Esophagus (tissue), 2 donors: Measurements from ENCODE around the gene MT3. TPM values are rescaled to one million over a fixed set of nuclear protein-coding genes. Genes with fewer than 3 reads are reported as not detected.
"Not testable (repeated sequence)": the region's sequence is repeated elsewhere in the genome, so short reads cannot be mapped to it uniquely, and the experiment has no call there.

ENCODE experiments used
- H3K27ac ChIP-seq, 2 donors: one replicate each; pipeline ENCODE4 v1.5.1; 2013; ENCODE audit warnings: low read depth in 2 of 2, mild to moderate bottlenecking in 2 of 2, inconsistent platforms in 1 of 2, low read length in 1 of 2, moderate library complexity in 1 of 2
- H3K27me3 ChIP-seq, 2 donors: one replicate each; pipeline ENCODE4 v1.6.1; 2013; ENCODE audit warnings: low read length in 2 of 2, control low read depth in 1 of 2, mild to moderate bottlenecking in 1 of 2; ENCODE audit not compliant: insufficient read depth in 2 of 2, control insufficient read depth in 1 of 2
- H3K36me3 ChIP-seq, 2 donors: one replicate each; pipeline ENCODE4 v1.6.1; 2013; ENCODE audit warnings: low read length in 1 of 2; ENCODE audit not compliant: control insufficient read depth in 2 of 2, insufficient read depth in 2 of 2
- H3K4me1 ChIP-seq, 2 donors: one replicate each; pipeline ENCODE4 v1.6.1; 2013; ENCODE audit warnings: low read length in 1 of 2; ENCODE audit not compliant: control insufficient read depth in 2 of 2, insufficient read depth in 2 of 2
- H3K4me3 ChIP-seq, 2 donors: one replicate each; pipeline ENCODE4 v1.5.1; 2013; ENCODE audit warnings: low read length in 2 of 2, mild to moderate bottlenecking in 2 of 2, low read depth in 1 of 2, moderate library complexity in 1 of 2
- H3K9me3 ChIP-seq, 2 donors: one replicate each; pipeline ENCODE4 v1.6.1; 2013; ENCODE audit warnings: mild to moderate bottlenecking in 2 of 2, low read depth in 1 of 2, low read length in 1 of 2, moderate library complexity in 1 of 2; ENCODE audit not compliant: control insufficient read depth in 2 of 2, insufficient read depth in 1 of 2
- WGBS, 2 donors: extraction: QIAGEN DNeasy Blood & Tissue Kit; methylation state at CpG; one replicate each; pipeline ENCODE4 v1.1.7; 2013; 5-methylcytosine and 5-hydroxymethylcytosine counted together
- polyA plus RNA-seq, 2 donors: library from polyadenylated mRNA; stranded (reverse); fragments of 200-250 nt; gene quantifications; one replicate each; pipeline ENCODE4 v1.2.3, GENCODE V29; 2013
- donor health status: healthy with polysubstance abuse.
- donor health status: Bipolar disorder and iron deficiency.

MT3 gene
- polyA plus RNA-seq, 2 donors, result 0.67 to 0.96 TPM

- peak overlapping the region; percentile 23 for H3K4me3 ChIP-seq
- WGBS, 2 donors, result 55 to 60% methylated on average over 23 of the region's 23 CpGs
- peak overlapping the region in 1 of 2 donors; percentile 6 for H3K27ac ChIP-seq
- H3K4me1 ChIP-seq, result peaks cover 0 to 3% of the 10 kb centered on the region in 2 donors
- H3K36me3 ChIP-seq, result no peaks in the 10 kb centered on the region
- no peaks in the 10 kb centered on the region for H3K27me3 ChIP-seq
- H3K9me3 ChIP-seq, result no peaks in the 10 kb centered on the region
These were observed 27.4 kb downstream of the MT3 start for GRCh38 chr16:56616608-56617211.

DNA sequence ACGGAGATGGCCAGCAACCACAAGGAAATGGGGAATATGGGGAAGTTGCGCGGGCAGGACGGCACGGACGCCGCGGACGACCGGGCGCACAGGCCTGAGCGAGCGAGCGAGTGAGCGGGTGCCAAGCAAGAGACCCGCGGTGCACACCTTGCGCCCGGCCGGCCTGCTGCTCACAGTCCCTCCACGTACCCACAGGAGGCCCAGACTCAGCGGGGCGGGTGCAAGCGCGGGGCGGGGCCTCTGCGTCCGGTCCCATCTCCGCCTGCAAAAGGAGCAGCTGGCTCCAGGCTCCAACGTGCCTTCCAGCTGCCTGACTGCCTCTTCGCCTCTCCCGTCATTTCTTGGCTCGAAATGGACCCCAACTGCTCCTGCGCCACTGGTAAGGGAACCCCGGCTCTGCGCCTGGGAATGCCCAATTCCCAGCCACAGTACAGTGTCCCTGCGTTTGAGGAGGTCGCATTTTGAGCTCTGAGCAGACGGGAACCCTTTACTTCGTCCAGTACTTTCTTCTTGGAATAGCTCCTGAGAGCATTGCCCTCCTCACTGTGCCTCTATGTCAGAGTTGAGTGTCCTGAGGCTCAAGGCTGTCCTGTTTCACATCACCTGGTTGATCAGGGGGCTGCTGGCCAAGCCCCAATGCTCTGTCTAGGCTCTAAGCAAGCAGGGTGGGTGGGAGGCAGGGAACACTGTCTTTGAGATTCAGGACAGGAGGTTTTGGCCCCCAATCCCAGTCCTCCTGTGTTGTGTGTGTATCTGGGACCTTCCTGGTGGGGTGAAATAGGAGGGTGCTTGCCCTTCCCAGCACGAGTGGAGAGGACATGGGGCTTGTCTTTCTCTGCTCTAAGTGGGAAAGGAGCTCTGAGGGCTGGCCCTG lies 28.1 kb downstream of the MT3 start:
- peaks cover 0 to 3% of the 10 kb centered on the region in 2 donors for H3K4me1 ChIP-seq
- no peaks in the 10 kb centered on the region for H3K27me3 ChIP-seq
- peak overlapping the region; percentile 23 for H3K4me3 ChIP-seq
- WGBS, 2 donors, result 4 to 6% methylated on average over 28 to 41 of the region's 41 CpGs
- no peaks in the 10 kb centered on the region for H3K36me3 ChIP-seq
- no peaks in the 10 kb centered on the region for H3K9me3 ChIP-seq
- peak overlapping the region; percentile 8 to 61 for H3K27ac ChIP-seq

- Histone ChIP-seq H3K4me3 (no peak overlapping the region), H3K4me1 (peaks cover 0 to 3% of the 10 kb centered on the region in 2 donors), H3K36me3 (no peaks in the 10 kb centered on the region), H3K27ac (no peak overlapping the region), H3K9me3 (no peaks in the 10 kb centered on the region), H3K27me3 (no peaks in the 10 kb centered on the region)
- 83 to 87% methylated on average over 6 of the region's 6 CpGs for WGBS, 2 donors
These were observed 28.8 kb downstream of the MT3 start for GRCh38 chr16:56618138-56618537.

DNA sequence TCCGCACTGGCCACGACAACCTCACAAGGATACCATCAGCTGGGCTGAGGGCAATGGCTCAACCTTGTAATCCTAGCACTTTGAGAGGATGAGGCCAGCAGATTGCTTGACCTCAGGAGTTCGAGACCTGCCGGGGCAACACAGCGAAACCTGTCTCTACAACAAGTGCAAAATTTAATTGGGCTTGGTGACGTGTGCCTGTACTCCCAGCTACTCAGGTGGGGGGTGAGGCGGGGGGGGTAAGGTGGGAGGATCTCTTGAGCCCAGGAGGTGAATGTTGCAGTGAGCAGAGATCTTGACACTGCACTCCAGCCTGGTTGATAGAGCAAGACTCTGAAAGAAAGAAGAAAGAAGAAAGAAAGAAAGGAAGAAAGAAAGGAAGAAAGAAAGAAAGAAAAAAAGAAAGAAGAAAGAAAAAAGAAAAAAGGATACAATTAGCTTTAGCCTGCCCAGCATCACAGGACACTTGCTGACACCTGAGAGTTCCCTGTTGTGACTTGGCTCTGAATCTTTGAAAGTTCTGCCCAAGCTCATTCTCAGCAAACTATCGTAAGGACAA lies 31.1 kb downstream of the MT3 start:
- H3K4me1 ChIP-seq, result peaks cover 0 to 3% of the 10 kb centered on the region in 2 donors
- H3K27me3 ChIP-seq, result no peaks in the 10 kb centered on the region
- H3K36me3 ChIP-seq, result no peaks in the 10 kb centered on the region
- no peak overlapping the region for H3K4me3 ChIP-seq
- WGBS, 2 donors, result 82 to 84% methylated on average over 8 of the region's 8 CpGs
- no peak overlapping the region for H3K27ac ChIP-seq
- H3K9me3 ChIP-seq, result no peaks in the 10 kb centered on the region

GRCh38 chr16:56621665-56622445 lies 32.5 kb downstream of the MT3 start:
- H3K9me3 ChIP-seq, H3K4me3 ChIP-seq, H3K36me3 ChIP-seq, H3K4me1 ChIP-seq, H3K27me3 ChIP-seq, H3K27ac ChIP-seq: not testable (repeated sequence)
- WGBS, 2 donors, result 76 to 85% methylated on average over 4 of the region's 4 CpGs

- WGBS, 2 donors, result 93 to 95% methylated on average over 5 of the region's 5 CpGs
- H3K27ac ChIP-seq, H3K36me3 ChIP-seq, H3K9me3 ChIP-seq, H3K27me3 ChIP-seq, H3K4me1 ChIP-seq, H3K4me3 ChIP-seq: not testable (repeated sequence)
These were observed 33.9 kb downstream of the MT3 start for GRCh38 chr16:56623184-56623583.

DNA sequence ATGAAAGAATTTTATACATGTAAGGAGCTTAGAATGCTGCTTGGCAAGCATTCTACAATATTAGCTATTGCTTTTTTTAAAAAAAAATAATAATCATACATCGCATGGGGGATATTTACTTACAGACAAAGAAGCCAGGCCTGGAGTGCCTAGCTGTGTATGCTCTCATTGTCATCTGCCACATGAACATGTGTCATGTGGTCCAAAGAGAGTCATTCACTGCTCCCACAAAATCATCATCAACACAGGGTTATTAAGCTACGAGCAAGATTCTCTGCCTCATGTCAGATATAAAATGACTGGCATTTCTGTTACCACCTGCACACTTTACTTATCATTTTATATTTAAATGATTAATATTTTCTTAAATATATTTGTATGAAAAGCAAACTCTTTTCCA lies 34.3 kb downstream of the MT3 start:
- H3K4me1 ChIP-seq, result no peaks in the 10 kb centered on the region
- H3K4me3 ChIP-seq, result no peak overlapping the region
- H3K27ac ChIP-seq, result no peak overlapping the region
- no peaks in the 10 kb centered on the region for H3K36me3 ChIP-seq
- no peaks in the 10 kb centered on the region for H3K27me3 ChIP-seq
- WGBS, 2 donors, result 93 to 97% methylated on average over 2 of the region's 2 CpGs
- H3K9me3 ChIP-seq, result no peaks in the 10 kb centered on the region

GRCh38 chr16:56625140-56625942 lies 36.0 kb downstream of the MT3 start, which contains the start of gene MT1E:
Gene MT1E (plus strand): TSS chr16:56625781. CDS start chr16:56625852, 71 bp downstream.
- Histone ChIP-seq H3K27me3 (no peaks in the 10 kb centered on the region), H3K27ac (peak within 1 kb of the TSS; percentile 78 to 92), H3K36me3 (no peaks in the 10 kb centered on the region), H3K4me3 (peak within 1 kb of the TSS; percentile 64 to 68), H3K9me3 (no peaks in the 10 kb centered on the region), H3K4me1 (no peaks in the 10 kb centered on the region)
- 2 to 11% methylated on average over 60 to 62 of the region's 62 CpGs for WGBS, 2 donors
